ENCODE measurements around the gene DCAF4.
A peak's percentile ranks its signal among the peaks of the same experiment; 100 is the strongest.
"Not testable (repeated sequence)": the region's sequence is repeated elsewhere in the genome, so short reads cannot be mapped to it uniquely, and the experiment has no call there.

Gene DCAF4

DNA sequence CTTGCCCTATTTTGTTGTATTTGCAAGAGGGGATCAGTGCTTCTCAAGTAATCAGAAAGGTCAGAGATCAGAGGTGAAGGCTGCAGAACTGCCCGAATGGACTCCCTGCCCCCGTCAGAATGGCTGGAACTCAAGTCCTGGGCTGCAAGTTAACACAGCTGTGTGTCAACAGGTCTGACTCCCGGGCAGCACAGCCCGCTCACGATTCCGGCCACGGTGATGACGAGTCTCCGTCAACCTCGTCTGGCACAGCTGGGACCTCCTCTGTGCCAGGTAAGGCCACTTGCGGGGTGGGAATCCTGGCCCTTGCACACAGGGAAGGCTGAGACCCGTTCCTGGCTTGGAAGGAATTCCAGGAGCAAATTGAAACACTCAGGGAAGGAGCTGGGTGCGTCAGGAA is 13.4 kb downstream of the DCAF4 start:
- DNase-seq: no peak

DNA sequence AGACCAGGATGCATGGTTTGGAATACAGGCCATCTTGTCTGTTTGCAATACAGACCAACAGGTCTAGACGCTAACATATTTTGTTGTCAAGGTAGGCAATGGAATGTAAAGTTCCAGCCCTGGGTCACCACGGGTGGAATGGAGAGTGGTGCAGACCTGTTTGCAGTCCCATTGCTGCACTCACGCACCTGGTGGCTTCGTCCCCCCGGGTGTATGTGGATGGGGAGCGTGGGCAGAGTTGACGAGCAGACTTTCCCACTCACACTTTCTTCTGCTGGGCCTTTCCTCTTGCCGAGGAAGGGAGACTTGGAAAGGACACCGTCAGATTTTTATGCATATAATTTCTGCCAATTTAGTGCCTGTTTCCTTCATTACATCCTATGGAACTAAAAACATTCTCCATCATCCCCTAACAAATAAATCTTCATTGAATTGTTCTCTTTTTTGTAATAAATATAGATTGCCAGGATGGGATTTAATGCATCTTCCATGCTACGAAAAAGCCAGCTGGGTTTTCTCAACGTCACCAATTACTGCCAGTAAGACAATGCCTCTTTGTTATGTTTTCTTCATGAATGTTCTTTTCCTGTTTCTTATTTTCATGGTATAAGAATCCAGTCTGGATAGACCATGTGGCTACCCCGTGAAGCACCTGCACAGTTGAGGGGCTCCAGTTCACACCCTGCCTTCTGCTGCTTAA is 15.2 kb downstream of the DCAF4 start:
- DNase-seq: peak in 1 of 14 donors; percentile 7

DNA sequence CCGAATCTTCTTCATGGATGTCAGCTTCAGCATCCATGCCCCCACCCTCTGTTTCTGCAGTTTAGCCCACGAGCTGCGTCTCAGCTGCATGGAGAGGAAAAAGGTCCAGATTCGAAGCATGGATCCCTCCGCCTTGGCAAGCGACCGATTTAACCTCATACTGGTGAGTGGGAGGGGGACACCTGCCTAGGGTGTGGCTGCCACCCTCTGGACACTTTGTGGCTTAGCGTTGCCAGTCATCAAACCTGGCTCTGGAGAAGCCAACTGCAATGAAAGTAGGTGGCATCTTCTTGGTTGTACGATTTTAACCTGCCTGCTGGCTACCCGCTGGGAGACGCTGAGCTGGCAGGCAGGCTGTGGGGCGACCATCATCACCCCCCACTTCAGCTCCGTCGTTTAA is 16.7 kb downstream of the DCAF4 start:
- DNase-seq: no peak

DNA sequence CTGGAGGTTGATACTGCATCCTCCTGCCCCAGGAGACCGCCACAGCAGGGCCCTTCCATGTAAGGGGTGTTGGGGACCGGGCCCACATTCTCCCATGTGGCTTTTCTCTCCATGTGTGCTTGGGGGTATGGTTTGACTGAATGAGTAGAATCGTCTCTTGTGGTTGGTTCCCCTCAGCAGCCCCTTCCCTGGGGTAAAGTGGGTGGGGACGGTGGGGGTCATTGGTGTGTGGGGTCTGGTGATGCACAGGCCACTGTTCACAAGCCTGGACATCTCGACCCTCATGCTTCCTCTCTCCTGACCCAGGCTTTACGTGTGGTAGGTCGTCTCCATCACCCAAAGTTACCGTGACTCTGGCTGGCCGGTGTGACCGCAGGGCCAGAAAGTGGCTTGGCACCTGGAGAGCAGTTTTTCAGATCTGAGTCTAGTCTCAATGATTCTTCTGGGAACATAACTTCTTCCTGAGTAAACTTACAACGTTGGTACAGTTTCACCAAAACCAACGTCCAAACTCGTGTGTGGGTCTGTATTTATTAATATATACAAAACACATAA is 17.7 kb downstream of the DCAF4 start:
- no peak for DNase-seq

DNA sequence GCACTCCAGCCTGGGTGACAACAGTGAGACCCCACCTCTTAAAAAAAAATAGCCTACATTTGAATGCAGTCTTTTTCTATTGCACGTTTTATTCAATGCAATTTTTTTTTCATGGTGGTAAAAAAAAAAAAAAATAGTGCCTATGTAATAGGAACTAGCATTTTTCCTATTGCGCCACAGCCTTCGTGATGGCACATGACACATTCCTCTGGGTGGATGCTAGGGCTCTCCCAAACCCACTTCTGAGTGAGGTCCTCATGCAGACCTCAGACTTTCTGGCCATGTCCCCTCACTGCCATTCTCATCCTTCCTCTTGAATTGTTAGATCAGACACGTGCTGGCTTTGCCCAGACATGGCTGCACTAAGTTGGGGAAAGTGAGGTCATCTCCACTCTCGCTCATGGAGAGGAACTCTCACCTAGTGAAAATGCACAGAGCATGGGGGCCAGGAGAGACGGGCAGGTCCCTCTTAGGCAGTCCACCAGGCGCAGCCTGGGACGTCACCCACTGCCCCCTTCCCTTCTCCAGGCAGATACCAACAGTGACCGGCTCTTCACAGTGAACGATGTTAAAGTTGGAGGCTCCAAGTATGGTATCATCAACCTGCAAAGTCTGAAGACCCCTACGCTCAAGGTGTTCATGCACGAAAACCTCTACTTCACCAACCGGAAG is 19.2 kb downstream of the DCAF4 start:
- no peak for DNase-seq

DNA sequence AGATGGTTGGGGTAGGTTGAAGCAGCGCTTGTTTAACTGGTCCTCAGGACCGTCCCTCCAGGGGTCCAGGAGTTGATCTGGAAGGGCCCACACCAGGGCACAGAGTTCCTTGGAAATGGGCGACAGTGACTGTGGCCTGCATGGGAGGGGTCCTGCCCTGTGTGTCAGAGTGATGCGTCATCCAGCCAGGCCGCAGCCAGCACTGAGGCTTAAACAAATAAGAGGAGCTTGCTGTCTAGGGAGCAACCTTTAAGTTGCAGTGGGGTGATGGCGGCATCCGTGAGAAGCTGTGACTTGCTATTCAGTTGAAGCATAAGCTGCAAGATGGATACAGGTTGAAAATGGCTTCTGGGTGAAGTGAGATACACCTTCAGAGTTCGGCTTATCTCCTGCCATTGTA is 20.2 kb downstream of the DCAF4 start:
- no peak for DNase-seq

DNA sequence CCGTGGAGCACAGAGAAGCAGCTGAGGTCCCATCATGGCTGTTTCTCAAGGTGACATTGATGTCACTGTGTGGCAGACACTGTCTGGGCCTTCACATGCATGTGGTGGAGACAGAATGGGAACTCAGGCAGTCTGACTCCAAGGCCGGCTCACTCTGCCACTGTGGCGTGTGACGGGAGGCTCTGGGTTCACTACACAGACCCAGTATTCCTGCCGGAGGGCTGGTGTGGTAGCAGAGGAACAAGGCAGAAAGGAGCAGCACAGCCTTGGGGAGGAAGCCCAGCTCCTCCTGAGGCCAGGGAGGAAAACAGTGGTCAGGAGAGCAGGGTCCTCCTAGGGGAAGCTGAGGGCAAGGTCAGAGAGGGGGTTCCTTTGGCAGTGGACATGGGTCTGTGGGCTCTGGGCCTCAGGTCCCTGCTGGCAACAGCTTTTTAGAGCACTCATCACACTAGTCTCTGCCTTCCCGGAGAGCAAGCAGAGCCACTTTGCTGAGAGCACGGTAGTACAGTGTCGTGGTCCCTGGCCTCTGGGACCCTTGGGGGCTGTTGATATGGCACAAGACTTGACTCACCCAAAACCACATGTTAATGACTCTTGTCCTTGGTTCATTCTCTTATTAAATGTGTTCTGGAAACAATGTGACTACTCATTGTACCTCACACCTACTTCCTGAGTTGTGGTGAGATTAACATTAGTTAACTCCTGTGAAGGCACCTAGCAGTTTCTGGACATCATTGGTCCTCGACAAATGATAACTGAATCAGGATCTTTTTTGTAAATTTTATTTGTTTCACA is 21.3 kb downstream of the DCAF4 start:
- no peak for DNase-seq

DNA sequence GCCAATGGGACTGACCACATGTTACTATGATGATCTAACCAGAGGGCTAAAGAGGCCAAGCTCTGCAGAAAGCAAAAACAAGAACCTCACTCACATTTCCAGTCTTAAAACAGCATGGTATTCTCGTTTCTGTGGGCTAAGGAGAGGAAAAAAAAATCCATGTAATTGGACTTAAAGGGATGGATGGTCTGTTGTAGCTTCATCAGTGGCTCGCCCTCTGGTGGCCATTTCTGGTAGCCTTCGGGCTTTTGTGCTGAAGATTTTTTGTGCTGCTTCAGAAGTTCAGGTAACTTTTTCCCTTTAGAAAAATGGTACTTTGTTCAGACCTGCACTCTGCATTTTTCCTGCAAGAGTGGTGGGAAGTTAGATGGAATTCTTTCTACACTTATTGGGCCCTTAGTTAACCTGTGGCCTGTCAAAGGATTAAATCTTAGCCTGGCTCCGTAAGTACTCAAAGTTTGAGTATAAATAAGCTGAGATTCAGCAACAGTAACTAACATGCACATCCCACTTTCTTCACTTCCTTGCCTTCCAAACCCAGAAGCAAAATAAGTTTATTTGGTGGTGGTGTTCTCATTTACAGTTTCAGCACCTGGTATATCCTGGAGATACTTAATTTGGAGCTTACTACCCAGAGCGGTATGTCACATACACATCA is 22.3 kb downstream of the DCAF4 start:
- peak in 8 of 14 donors; percentile 4 to 35 (median 8) for DNase-seq

DNA sequence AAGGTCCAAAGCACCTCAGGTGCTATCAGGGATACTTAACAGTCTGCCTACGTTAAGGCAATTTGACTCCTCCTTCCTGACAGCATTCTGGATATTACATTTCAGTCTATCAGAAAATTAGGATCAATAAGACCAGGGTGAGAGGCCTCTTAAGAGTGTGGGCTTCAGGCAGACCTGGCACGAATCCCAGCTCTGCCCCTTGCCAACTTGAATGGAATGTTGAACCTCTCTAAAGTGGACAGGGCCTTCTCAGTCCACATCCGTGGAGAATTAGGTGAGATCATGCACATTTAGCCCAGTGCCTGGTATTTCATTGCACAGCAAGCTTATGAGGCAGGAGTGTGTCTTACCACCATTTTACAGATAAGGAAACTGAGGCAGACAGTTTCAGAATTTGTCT is 25.9 kb downstream of the DCAF4 start:
- no peak for DNase-seq

DNA sequence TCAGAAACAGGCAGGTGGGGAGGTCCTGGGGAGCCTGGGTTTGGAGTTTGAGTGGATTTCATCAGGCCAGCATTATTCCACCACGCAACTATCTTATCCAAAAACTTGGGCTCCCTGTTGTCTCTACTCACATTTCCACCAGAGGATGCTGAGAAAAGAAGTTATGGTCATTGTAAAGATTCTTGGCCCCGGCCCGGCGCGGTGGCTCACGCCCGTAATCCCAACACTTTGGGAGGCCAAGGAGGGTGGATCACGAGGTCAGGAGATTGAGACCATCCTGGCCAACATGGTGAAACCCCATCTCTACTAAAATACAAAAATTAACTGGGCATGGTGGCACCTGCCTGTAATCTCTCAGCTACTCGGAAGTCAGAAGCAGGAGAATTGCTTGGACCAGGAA is 30.5 kb downstream of the DCAF4 start:
- not testable (repeated sequence) for DNase-seq

DNA sequence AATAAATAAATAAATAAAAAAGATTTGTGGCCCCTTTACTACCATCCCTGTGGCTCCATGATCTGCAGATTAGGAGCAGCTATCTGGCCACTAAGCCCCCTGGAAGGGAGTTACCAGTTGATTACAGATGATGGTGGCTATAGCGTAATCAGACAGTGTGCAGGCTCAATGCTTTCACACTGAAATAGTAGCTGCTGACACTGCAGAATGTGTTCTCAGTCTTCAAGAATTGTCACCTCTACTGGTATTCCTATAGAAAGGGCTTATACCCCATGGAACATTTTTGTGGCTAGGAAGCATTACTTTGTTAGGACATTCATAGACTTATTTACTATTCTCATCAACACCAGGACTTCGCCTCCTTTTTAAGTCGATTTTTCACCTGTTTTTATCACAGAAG is 30.9 kb downstream of the DCAF4 start:
- DNase-seq: no peak

DNA sequence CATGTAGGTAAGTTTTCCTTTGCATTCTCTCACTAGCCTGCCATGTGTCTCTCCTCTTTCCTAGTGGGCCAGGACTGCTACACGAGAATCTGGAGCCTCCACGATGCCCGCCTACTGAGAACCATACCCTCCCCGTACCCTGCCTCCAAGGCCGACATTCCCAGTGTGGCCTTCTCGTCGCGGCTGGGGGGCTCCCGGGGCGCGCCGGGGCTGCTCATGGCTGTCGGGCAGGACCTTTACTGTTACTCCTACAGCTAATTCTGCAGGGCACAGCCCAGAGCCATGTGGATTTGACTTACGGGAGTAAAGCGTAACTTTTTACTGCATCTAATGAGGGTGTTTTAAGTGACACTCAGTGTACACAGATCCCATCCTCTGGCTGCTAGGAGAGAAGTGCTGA is 32.3 kb downstream of the DCAF4 start:
- no peak for DNase-seq

DNA sequence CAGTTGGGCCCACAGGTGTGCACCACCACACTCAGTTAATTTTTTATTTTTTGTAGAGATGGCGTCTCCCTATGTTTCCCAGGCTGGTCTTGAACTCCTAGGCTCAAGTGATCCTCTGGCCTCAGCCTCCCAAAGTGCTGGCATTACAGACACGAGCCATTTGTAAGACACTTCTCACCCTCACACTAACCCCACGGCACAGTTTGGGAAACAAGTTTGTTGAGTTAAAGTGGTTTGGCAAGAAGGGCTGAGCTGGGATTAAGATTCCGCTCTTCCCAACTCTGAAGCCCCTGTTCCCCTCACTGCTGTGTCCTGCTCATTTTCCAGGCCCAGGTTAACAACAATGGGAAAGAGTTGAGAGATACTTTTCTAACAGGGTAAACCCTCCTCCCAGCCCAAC is 34.8 kb downstream of the DCAF4 start:
- DNase-seq: not testable (repeated sequence)

DNA sequence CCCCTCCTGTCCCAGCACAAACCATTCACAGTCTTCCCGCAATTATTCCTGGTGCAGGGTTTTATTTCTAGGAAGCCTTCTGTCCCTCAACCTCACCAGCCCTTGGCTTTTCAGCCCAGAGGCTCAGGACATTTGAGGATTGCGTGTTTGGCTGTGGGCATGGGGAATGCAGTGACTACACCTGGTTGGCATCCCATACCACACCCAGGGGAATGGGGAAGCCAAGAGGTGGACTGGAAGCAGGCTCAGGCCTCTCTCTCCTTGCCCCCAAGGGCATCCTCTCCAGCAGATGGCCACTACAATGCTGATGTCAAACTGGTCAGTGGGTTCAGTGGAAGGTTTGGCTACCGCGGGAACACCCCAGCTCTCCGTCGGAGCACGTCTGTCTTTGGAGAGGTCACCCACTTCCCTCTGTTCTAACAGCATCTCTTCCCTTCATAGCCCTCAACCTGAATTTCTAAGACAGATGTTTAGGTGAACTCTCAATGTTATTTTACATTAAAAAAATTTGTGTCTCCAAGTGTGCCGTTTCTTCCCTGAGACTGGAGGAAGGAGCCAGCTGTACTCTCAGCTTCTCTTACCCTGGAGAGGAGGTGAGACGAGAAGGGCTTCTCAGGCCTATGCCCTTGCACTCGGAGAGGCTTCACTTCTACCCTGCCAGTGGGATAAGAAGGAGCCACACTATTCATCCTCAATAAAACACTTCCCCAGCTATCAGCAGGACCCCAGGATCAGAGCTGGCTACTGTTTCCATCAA is 35.5 kb downstream of the DCAF4 start:
- DNase-seq: no peak

DNA sequence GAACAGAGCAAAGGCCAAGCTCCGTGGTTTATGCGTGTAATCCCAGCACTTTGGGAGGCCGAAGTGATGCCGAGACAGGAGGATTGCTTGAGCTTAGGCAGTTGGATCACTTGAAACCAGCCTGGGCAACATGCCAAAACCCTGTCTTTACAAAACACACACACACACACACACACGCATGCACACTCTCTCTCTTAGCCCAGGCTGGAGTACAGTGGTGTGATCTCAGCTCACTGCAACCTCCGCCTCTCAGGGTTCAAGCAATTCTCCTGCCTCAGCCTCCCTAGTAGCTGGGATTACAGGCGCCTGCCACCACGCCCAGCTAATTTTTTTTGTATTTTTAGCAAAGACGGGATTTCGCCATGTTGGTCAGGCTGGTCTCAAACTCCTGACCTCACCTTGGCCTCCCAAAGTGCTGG is 36.1 kb downstream of the DCAF4 start:
- DNase-seq: not testable (repeated sequence)

DNA sequence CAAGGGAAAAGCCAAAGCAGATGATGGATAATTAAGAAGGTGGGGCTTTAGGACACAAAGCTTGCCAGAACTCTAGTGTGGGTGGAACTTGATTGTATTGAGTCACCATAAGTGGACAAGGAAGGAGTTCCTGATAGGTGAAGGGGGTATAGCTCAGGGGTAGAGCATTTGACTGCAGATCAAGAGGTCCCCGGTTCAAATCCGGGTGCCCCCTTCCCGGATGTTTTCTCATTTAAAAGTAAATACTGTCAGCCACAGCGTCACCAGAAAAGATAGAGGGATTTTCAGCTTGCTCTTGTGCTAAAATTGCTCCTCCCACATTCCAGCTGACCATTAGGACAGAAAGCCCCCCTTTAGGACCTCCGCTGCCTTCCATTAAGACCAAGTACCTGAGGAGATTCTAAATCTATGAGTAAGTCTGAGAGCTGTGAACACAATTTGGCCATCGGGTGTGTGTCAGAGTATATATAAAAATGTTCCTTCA is 36.6 kb downstream of the DCAF4 start:
- DNase-seq: no peak

DNA sequence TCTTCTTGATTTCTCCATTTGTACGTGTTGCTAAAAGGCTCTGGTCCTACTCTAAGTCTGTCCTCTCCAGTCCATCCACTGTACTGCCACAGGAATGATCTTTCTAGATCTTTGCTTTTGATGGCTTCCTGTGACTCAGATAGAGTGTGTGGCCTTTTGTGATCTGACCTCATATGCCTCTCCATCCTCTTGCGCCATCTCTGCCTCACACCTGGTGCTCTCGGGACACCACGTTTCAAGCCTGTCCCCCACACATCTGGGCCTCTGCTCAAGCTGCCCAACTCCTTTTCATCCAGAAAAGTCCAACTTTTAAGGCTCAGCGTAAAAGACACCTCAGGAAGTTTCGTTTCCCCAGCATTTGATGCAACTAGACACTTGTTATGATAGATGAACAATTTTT is 39.0 kb downstream of the DCAF4 start:
- no peak for DNase-seq

DNA sequence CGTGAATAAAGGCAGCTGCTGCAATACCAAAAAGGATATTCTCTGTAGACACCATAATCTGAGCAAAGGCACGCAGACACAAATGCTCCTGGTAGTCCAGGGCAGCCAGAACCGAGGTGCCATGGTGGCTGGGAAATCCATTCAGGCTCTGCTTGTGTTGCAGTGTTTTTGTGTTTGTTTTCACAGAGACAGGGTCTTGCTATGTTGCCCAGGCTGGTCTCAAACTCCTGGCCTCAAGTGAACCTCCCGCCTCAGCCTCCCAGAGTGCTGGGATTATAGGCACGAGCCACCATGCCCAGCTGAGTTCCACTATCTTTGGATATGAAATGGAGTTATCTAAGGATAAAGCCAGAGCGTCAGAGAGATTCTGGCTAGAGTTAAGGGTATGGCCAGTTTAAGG is 39.8 kb downstream of the DCAF4 start:
- no peak for DNase-seq

DNA sequence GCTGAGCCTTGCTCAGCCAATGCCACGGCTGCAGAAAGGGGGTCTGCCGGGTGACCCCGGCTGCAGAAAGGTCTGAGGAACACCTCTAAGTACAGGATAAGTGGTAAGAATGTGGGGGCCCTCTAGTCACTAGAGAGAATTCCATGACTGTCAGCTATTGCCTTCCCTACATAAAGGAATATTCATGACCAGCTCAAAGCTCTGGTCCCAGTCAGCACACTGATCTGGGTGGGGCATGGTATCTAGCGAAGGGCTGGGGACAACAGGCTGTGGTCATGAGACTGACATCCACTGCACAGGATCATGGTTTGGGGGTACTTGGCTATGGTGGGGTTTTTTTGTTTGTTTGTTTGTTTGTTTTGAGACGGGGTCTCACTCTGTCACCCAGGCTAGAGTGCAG is 42.1 kb downstream of the DCAF4 start:
- DNase-seq: no peak

DNA sequence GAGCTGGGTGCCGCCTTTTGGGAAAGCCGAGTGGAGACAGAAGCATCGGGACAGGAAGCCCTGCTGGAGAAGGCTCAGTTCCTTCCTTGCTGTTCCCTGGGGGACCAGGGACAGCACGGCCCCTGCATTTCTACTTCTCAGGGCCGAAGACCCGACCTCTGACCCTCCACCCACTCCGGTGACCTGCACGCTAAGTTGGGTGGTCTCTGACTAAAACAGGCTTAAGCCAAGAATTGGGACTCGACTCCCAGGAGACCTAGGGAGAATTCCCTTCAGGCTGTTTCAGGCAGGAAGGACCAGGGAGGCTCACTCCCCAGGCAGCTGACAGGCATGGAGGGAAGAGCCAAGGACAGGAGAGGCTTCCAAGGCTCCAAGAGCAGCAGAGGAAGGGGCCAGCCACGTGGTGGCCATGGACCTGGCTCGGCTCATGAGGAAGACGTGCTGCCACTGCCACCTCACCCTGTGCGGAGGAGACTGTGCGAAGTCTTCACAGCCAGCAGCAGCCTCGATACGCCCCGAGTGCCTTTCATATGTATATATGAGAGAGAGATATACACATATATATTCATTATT is 43.9 kb downstream of the DCAF4 start:
- DNase-seq: peak in 6 of 14 donors; percentile 4 to 36 (median 12)

DNA sequence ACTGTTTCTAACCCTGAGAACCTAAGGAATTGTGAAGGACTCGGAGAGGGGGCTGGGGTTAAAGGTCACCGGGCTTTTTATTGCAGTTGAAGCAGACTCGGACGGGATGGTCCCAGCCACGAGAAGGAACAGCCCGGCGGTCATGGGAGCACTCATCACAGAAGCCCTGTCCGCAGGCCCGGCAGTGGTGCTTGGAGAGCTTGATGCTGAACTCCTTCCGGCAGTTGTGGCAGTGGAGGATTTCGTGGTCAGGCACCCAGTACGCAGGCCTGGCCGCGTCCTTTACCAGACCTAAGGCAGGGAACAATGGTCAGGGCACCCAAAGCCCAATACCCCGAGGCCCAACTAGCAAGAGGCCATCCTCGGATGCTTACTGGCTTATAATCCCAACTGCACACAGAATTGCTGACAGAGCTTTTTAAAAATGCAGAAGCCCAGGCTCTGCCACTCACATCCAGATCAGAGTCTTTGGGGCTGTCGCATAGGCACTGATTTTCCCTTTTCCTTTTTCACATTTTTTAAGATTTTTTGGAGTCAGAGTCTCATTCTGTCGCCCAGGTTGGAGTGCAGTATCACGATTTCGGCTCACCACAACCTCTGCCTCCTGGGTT is 44.7 kb downstream of the DCAF4 start:
- no peak for DNase-seq

All from C1 segment of cervical spinal cord (tissue), 14 donors.